Type B pancreatic cell (in vitro differentiated cells): ENCODE results near the gene ERVFRD-1. TPM values are rescaled to one million over a fixed set of nuclear protein-coding genes. Genes with fewer than 3 reads are reported as not detected.
A peak's percentile ranks its signal among the peaks of the same experiment; 100 is the strongest.

Experiments
- DNase-seq: peaks from one replicate; pipeline ENCODE4 v3.0.0; 2021; ENCODE audit warnings: mixed read lengths; ENCODE audit not compliant: unreplicated experiment; ENCODE audit errors: extremely low spot score
- H3K27ac Mint-ChIP-seq: 2 replicates; pipeline ENCODE4 v1.8.0; 2021; ENCODE audit warnings: mild to moderate bottlenecking, mixed read lengths
- H3K27me3 Mint-ChIP-seq: 2 replicates; pipeline ENCODE4 v1.8.0; 2021; ENCODE audit warnings: mixed read lengths
- H3K36me3 Mint-ChIP-seq: 2 replicates; pipeline ENCODE4 v1.8.0; 2021; ENCODE audit warnings: mixed read lengths
- H3K4me1 Mint-ChIP-seq: one replicate; pipeline ENCODE4 v1.8.0; 2021; ENCODE audit warnings: mixed read lengths; ENCODE audit not compliant: unreplicated experiment
- H3K4me3 Mint-ChIP-seq: 2 replicates; pipeline ENCODE4 v1.8.0; 2021; ENCODE audit warnings: mild to moderate bottlenecking, mixed read lengths
- H3K9me3 Mint-ChIP-seq: 2 replicates; pipeline ENCODE4 v1.8.0; 2021; ENCODE audit warnings: mixed read lengths
- total RNA-seq: library from RNA; stranded (reverse); gene quantifications from 2 replicates; pipeline ENCODE4 v1.2.1, GENCODE V29; 2021; ENCODE audit warnings: low replicate concordance
- TF ChIP-seq, protein P1 (sequence below): fragments of 200-600 bp; sonication (generic); conservative IDR thresholded peaks from 2 replicates; pipeline ENCODE4 v1.5.0; 2021; ENCODE audit warnings: antibody characterized with exemption, mild to moderate bottlenecking

The ERVFRD-1 gene
- total RNA-seq, 1 donor from 2014 or later = not detected

DNA sequence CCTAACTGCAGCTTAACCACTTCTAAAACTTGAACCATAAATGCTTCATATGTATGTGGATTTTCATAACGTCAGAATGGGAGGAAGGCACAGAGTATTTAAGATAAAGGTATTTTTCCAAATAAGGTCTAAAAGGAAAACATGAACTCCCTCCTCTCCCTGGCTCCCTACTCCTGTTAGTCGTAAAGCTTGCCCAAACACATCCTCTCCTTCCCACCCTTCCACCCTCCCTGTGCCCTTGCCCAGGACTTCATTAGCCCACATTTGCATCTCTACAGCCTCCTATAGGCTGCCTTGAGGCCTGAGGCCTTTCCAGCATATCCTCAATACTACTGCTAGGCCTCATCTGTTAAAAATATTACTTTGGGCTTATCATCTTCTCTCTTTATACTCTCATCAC is 35.0 kb downstream of the ERVFRD-1 start:
- TF ChIP-seq, protein P1, sequence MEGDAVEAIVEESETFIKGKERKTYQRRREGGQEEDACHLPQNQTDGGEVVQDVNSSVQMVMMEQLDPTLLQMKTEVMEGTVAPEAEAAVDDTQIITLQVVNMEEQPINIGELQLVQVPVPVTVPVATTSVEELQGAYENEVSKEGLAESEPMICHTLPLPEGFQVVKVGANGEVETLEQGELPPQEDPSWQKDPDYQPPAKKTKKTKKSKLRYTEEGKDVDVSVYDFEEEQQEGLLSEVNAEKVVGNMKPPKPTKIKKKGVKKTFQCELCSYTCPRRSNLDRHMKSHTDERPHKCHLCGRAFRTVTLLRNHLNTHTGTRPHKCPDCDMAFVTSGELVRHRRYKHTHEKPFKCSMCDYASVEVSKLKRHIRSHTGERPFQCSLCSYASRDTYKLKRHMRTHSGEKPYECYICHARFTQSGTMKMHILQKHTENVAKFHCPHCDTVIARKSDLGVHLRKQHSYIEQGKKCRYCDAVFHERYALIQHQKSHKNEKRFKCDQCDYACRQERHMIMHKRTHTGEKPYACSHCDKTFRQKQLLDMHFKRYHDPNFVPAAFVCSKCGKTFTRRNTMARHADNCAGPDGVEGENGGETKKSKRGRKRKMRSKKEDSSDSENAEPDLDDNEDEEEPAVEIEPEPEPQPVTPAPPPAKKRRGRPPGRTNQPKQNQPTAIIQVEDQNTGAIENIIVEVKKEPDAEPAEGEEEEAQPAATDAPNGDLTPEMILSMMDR = no peak
- H3K36me3 Mint-ChIP-seq = no peaks in the 10 kb centered on the region
- H3K4me1 Mint-ChIP-seq = no peaks in the 10 kb centered on the region
- H3K4me3 Mint-ChIP-seq = no peak overlapping the region
- DNase-seq = no peak
- H3K27ac Mint-ChIP-seq = no peak overlapping the region
- H3K27me3 Mint-ChIP-seq = no peaks in the 10 kb centered on the region
- no peaks in the 10 kb centered on the region for H3K9me3 Mint-ChIP-seq

DNA sequence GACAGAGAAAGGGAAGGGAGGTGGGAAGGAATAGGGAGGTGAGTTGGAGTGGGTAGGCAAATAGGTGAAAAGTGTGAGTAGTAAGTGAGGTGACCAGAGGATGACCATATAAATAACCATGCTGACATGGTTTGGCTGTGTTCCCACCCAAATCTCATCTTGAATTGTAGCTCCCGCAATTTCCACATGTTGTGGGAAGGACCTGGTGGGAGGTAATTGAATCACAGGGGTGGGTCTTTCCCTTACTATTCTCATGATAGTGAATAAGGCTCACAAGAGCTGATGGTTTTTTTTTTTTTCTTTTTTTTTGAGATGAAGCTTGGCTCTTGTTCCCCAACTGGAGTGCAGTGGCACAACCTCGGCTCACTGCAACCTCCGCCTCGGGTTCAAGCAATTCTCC is 39.4 kb downstream of the ERVFRD-1 start:
- H3K27ac Mint-ChIP-seq = no peak overlapping the region
- TF ChIP-seq, protein P1 = no peak
- H3K27me3 Mint-ChIP-seq = no peaks in the 10 kb centered on the region
- no peak for DNase-seq
- H3K4me3 Mint-ChIP-seq = no peak overlapping the region
- no peaks in the 10 kb centered on the region for H3K36me3 Mint-ChIP-seq
- peaks cover 8% of the 10 kb centered on the region for H3K4me1 Mint-ChIP-seq
- no peaks in the 10 kb centered on the region for H3K9me3 Mint-ChIP-seq

DNA sequence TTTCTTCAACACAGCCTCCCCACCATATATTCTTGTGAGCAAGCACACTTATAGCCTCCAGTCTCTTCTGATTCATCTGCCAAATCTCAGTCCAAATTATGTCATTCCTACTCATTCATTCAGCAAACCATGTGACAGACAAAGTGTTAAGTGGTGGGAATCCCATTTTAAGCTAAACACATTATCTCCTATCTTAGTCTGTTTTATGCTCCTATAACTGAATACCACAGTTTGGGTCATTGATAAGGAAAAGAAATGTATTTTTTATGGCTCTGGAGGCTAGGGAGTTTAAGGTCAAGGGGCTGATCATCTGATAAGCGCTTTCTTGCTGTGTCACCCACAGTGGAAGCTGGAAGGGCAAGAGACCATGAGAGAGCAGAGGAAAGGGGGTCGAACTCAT is 41.8 kb downstream of the ERVFRD-1 start:
- Mint-ChIP-seq H3K36me3 (no peaks in the 10 kb centered on the region), H3K27ac (no peak overlapping the region), H3K9me3 (no peaks in the 10 kb centered on the region), H3K27me3 (no peaks in the 10 kb centered on the region), H3K4me1 (peaks cover 14% of the 10 kb centered on the region), H3K4me3 (no peak overlapping the region)
- TF ChIP-seq, protein P1 = no peak
- no peak for DNase-seq

DNA sequence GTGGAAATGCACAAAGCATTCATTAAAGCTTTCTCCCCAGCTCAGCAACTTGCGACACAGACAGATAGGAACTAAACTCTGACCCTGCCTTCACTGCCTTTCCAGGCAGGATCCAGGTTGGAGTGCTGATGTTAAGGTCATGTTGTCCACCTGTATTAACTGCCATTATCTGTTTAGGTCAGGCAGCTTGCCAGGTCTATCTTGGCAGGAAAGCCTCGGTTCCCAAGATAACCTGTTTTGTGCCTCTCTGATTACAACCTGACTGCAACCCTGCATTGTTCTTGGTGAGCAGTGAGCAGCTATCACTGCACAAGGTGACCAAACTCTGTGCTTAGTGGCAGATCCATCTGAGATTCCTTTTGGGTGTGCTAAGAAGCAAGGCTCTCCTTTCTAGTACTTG is 44.2 kb downstream of the ERVFRD-1 start:
- Mint-ChIP-seq H3K27ac (peak overlapping the region; percentile 57), H3K27me3 (no peaks in the 10 kb centered on the region), H3K4me3 (no peak overlapping the region), H3K36me3 (no peaks in the 10 kb centered on the region), H3K4me1 (peaks cover 14% of the 10 kb centered on the region), H3K9me3 (no peaks in the 10 kb centered on the region)
- DNase-seq = no peak
- TF ChIP-seq, protein P1 = no peak

DNA sequence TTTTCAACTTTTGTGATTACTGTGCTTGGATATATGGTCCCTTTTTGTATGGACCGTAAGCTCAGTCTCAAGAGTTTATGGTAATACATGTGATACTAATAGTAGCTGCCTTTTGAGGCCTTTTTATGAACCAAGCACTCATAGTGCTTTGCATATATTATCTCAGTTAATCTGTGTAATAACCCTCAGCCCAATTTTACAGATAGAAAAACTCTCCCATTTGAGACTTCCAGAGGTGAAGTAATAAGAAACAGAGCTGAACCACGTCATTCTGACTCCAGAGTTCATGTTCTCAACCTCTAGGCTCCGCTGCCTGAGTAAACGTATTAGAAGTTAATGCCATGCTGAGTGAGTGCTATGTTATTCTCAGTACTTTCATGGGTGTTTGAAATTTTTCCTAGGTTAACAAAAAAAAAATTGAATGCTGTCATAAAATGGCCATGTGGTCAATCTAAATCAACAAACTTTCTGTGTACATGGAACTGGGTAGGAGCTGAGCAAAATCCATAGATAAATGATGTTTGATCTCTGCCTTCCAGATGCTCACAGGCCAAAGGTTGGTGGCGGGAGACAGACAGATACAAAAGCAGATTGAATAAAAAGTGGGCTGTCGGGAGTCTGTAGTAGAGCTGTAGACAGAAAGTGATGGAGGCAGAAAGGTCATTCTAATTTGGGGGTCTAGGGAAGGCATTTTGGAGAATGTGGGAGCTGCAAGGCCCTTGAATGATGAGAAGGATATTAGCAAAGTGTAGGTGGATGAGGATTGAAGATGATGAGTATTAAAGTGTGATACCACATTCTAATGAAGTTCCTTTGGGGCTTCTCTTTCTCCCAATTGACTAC is 44.8 kb downstream of the ERVFRD-1 start:
- no peak for DNase-seq
- Mint-ChIP-seq H3K36me3 (no peaks in the 10 kb centered on the region), H3K27me3 (no peaks in the 10 kb centered on the region), H3K27ac (peak overlapping the region; percentile 57), H3K4me1 (peaks cover 14% of the 10 kb centered on the region), H3K9me3 (no peaks in the 10 kb centered on the region), H3K4me3 (no peak overlapping the region)
- TF ChIP-seq, protein P1 = no peak
